Measurements from ENCODE around the gene ZYG11B.
"Not testable (repeated sequence)": the region's sequence is repeated elsewhere in the genome, so short reads cannot be mapped to it uniquely, and the experiment has no call there.

Gene ZYG11B

DNA sequence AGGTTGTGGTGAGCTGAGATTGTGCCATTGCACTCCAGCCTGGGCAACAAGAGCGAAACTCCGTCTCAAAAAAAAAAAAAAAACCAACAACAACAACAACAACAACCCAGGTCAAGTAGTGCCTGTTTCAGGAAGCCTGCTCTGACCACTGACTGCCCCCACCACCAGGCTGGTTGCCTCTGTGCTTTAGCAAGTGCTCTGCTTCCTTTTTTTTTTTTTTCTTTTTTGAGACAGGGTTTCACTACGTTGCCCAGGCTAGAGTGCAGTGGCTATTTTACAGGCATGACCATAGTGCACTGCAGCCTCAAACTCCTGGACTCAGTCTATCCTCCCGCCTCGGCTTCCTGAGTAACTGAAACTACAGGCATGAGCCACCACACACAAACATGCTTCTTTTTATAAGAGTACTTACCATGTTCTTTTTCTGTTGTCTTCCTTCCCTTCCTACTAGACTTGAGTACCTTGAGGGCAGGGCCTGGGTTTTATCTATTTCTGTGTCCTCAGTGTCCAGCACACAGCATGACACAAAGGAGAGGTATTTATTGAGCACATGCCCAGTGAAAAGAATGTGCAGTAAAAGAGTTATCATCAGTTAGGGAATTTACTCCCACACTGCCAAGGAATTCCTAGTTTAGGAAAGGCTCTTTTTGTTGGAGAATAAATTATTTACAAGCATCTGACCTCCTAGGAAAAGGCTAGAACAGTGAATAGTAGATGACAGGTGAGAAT, 18.2 kb upstream of the ZYG11B start:
- no peak for DNase-seq (ENCODE audit: low spot score)

DNA sequence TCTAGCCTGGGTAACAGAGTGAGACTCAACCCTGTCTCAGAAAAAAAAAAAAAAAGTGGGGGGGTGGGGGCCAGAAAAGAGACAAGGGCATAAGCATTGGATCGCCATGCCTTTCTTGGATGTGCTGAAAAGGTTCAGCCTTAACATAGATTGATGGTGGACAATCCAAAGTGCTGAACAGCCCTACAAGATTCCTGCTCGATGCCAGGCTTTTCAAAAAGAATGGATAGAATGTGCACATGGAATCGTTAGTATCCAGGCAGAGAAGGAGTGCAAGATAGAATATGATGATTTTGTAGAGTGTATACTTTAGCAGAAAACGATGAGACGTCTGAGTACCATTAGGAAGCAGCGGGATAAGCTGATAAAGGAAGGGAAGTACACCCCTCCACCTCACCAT, 17.2 kb upstream of the ZYG11B start:
- no peak for DNase-seq (ENCODE audit: low spot score)

DNA sequence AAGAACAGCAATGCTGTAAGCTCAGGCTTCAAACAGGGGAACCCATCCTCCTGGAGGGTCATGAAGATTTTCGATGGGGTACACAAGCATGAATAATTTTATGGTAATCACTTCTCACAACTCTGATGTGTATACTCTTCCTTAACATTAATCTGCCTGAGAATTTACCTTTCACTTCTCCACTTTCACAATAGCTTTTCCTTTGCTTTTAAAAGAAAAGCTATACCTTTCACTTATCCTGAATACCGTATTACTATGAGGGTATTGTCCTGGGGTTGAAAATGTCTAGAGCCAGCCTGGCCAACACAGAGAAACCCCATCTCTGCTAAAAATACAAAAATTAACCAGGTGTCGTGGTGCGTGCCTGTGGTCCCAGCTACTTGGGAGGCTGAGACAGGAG, 12.7 kb upstream of the ZYG11B start:
- DNase-seq (ENCODE audit: low spot score): no peak

DNA sequence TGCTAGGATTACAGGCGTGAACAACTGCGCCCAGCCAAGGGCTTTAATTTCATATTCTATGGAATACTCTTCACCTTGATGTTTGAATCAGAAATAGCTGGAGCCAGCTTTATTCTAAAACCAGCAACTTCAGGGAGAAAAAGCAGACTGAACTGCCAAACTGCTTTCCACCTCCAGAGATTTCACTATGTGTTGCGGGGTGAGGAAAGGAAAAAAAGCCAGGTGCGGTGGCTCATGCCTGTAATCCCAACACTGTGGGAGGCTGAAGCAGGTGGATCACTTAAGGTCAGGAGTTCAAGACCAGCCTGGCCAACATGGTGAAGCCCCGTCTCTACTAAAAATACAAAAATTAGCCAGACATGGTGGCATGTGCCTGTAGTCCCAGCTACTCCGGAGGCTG, 11.0 kb upstream of the ZYG11B start:
- DNase-seq (ENCODE audit: low spot score): peak; percentile 47

DNA sequence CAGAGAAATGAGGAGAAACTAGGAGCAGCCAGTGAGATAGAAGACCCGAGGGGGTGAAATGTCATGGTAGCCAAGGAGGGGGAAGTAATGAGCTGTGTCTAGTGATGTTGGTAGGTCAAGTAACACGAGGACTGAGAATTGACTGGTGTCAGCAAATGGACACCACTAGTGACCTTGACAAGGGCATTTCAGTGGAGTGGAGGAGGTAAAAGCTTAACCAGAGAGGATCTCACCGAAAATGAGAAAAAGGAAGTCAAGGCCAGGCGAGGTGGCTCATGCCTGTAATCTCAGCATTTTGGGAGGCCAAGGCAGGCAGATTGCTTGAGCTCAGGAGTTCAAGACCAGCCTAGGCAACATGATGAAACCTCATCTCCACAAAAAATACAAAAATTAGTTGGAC, 3.0 kb upstream of the ZYG11B start:
- DNase-seq (ENCODE audit: low spot score): no peak

DNA sequence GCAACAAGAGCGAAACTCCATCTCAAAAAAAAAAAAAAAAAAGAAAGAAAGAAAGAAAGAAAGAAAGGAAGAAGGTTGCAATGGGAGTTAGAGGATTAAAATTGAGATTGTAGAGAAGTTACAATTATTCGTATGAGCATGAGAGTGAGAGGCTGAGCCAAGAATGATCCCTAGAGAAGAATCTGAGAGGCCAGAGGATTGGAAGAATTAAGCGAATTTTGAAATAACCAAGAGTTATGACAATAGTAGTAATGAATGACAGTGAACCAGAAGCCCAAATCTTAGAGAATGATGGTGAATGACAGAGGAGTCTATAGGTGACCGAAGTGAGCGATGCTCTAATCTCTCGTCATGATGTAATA, 369 bp upstream of the ZYG11B start:
- no peak for DNase-seq (ENCODE audit: low spot score)

DNA sequence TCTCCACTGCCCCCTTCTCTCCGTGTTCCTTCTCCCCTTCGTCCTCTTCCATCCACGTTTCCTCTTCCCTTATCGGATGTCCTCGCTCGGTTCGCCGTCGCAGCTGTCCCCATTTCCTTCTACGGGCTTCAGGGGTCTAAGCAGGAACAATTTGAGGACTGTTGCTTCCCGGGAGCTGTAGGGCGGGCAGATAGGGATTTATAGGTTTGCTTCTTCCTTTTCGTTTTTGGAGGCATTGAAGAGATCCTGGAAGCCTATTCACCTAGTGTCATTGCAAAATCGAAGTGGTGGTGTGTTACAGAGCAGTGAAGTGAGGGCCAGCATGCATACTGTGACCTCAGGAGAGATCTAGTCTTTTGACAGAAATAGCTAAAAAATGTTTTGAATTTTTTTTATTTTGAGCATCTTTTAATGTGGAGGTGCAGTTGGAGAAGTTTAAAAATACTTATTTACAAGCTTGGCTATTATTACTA, 897 bp downstream of the ZYG11B start:
- DNase-seq (ENCODE audit: low spot score): no peak

DNA sequence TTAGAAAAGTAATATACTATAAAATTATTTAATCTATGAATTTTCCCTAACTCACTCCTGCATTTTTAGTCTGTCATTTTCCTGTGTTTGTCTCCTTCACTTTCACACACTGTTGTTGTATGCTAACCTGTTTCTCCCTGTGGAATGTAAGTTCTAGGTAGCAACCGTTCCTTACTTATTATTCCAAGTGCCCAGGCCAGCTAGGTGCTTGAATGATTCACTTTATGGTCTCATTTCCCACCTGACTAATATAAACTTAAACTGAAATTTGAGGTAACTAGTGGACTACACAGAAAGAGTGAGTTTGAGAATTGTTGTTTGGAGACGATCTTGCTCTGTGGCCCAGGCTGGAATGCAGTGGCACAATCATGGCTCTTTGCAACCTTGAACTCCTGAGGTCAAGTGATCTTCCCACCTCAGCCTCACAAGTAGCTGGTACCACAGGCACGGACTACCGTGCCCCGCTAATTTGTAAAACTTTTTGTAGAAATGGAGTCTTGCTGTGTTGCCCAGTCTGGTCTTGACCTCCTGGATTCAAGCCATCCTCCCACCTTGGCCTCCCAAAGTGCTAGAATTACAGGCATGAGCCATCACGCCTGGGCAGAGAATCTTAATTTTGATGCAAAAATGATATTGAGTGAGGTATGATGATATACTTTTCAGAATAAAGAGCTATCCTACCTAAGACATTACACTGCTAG, 1.9 kb downstream of the ZYG11B start:
- DNase-seq (ENCODE audit: low spot score): no peak

DNA sequence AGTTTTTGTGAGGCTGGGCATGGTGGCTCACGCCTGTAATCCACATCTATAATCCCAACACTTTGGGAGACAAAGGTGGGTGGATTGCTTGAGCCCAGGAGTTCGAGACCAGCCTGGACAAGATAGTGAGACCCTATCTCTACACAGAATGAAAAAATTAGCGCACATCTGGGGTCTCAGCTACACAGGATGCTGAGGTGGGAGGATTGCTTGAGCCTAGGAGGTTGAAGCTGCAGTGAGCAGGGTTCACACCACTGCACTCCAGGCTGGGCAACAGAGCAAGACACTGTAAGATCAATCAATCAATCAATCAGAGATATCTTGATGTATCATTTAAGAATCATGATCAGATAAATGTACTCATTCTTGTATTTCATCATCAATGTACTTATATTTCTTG, 7.1 kb downstream of the ZYG11B start:
- no peak for DNase-seq (ENCODE audit: low spot score)

DNA sequence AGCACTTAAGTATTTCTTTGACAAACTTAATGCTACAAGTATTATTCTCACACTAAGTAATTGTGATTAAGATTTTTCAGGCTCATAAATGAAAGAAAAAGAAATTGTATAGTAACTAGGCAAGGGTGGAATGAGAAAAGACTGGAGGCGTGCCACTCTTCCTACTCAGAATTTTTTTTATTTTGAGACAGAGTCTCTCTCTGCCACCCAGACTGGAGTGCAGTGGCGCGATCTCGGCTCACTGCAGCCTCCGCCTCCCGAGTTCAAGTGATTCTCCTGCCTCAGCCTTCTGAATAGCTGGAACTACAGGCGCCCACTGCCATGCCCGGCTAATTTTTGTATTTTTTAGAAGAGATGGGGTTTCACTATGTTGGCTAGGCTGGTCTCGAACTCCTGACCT, 9.1 kb downstream of the ZYG11B start:
- peak; percentile 31 for DNase-seq (ENCODE audit: low spot score)

DNA sequence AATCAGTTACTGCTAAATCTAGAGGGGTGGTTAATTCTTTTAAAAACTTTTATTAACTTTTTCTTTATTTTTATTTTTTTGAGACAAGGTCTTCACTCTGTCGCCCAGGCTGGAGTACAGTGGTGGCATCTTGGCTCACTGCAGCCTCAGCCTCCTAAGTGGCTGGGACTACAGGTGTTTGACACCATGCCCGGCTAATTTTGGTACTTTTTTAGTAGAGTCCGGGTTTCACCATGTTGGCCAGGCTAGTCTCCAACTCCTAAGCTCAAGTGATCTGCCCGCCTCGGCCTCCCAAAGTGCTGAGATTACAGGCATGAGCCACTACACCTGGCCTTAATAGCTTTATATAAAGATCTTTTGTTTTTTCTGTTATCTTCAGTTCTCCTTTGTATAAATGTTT, 11.9 kb downstream of the ZYG11B start:
- no peak for DNase-seq (ENCODE audit: low spot score)

DNA sequence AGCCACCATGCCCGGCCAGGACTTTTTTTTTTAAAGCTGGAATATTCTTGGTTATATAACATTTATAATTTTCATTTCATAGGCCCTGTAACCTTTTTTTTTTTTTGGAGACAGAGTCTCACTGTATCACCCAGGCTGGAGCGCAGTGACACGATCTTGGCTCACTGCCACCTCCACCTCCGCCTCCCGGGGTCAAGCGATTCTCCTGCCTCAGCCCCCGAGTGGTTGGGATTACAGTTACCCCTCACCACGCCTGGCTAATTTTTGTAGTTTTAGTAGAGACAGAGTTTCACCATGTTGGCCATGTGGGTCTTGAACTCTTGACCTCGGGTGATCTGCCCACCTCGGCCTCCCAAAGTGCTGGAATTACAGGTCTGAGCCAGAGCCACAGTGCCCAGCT, 12.6 kb downstream of the ZYG11B start:
- DNase-seq (ENCODE audit: low spot score): no peak

DNA sequence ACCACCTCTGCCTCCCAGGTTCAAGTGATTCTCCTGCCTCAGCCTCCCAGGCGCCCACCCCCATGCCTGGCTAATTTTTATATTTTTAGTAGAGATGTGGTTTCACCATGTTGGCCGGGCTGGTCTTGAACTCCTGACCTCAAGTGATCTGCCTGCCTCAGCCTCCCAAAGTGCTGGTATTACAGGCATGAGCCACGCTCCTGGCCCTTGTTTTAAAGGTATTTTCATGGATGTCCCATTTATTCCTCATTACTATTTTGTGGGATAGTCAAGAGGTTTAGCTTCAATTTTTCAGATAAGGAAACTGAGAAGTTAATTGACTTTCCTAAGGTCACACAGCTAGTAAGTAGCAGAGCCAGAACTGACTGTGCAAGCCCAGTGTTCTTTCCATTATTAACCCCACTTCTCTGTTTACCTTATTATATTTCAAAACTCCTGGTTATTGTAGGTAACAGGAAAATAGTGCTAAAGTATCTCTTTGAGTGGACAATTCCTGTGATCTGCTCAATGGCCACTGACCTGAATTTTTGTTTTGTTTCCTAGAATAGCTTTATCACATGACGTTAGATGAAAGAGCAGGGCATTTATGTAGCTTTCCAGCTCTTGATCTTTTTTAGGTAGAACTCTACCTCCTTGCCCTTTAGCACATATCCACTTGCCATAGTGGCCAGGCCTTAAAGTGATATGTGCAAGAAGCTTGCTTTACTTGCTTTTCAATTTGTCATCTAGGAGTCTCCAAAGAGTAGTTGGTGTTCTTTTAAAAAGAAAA, 13.6 kb downstream of the ZYG11B start:
- no peak for DNase-seq (ENCODE audit: low spot score)

DNA sequence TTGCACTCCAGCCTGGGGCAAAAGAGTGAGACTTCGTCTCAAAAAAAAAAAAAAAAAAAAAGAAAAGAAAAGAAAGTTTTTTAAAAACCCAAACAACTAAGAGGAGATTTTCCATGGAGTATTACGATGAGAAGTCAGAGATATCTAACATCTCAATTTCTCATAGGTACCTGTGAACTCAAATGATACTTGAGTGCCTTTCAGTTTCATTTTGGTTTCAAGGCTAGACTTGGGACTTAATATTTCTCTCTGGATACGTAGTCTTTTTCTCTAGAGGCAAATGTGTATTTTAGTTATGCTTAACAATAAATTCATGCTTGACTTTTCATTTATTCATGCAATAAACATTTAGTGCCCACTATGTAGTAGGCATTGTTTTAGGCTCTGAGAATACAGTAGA, 15.0 kb downstream of the ZYG11B start:
- DNase-seq (ENCODE audit: low spot score): no peak

DNA sequence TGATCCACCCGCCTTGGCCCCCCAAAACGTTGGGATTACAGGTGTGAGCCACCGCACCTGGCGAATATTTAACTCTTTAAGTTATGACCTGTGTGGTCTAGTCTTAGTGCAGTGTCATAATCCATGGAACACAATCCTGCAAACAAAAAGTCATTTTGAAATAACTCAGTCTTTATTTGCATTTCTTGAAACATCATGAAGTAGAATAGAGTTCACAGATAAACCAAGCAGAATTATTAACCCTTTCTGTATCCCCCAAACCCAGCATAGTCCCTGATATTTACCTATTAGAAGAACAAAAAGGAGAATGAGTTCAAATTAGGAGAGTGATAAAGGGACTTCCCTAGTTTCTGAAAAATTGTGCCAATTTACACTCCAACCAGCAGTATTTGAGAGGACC, 19.9 kb downstream of the ZYG11B start:
- no peak for DNase-seq (ENCODE audit: low spot score)

DNA sequence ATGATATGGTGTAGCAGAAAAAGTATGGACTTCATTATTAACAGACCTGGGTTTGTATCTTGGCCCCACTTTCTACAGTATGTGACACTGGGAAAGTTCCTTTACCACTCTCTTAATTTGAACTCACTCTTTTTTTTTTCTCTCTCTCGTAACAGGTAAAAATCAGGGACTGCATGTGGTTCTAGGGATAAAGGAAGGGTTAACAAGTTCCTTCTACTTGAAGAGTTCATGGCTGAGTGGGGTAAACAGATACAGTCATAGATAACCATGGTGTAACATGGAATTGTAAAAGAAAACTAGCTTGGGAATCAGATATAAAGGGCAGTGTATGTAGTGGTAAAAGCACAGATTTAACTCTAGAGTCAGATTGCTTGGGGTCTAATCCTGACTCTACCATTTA, 21.2 kb downstream of the ZYG11B start:
- DNase-seq (ENCODE audit: low spot score): no peak

DNA sequence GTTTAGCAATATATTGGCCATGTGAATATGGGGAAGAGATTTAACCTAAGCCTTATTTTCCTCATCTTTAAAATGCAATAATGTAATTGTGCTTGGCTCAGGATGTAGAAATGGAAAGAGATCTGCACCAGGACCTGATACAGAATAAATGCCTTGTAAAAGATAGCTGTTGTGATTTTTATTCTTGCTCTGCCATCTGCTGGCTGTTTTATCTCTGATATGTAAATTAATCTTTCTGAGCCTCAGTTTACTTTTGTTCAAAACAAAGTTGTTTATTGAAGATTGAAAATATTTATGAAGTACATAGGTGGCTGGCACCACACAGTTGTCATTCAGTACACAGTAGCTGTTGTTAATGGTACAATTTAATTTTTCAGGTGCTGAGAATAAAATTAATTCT, 21.9 kb downstream of the ZYG11B start:
- no peak for DNase-seq (ENCODE audit: low spot score)

DNA sequence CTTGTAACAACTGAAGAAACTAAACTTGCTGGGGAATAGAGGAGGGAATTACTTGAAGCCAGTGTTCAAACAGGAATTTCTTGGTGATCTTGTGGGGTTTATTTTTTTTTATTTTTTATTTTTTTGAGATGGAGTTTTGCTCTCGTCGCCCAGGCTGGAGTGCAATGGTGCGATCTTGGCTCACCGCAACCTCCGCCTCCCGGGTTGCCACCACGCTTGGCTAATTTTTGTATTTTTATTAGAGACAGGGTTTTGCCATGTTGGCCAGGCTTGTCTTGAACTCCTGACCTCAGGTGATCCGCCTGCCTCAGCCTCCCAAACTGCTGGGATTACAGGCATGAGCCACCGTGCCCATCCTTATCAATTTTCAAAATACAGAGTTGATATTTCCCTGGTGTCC, 23.2 kb downstream of the ZYG11B start:
- not testable (repeated sequence) for DNase-seq (ENCODE audit: low spot score)

DNA sequence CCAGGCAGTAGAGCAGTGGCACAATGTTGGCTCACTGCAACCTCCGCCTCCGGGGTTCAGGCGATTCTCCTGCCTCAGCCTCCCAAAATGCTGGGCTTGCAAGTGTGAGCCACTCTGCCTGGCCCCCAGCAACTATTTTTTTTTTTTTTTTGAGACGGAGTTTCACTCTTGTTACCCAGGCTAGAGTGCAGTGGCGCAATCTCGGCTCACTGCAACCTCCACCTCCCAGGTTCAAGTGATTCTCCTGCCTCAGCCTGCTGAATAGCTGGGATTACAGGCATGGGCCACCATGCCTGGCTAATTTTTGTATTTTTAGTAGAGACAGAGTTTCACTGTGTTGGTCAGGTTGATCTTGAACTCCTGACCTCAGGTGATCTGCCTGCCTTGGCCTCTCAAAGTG, 23.9 kb downstream of the ZYG11B start:
- not testable (repeated sequence) for DNase-seq (ENCODE audit: low spot score)

DNA sequence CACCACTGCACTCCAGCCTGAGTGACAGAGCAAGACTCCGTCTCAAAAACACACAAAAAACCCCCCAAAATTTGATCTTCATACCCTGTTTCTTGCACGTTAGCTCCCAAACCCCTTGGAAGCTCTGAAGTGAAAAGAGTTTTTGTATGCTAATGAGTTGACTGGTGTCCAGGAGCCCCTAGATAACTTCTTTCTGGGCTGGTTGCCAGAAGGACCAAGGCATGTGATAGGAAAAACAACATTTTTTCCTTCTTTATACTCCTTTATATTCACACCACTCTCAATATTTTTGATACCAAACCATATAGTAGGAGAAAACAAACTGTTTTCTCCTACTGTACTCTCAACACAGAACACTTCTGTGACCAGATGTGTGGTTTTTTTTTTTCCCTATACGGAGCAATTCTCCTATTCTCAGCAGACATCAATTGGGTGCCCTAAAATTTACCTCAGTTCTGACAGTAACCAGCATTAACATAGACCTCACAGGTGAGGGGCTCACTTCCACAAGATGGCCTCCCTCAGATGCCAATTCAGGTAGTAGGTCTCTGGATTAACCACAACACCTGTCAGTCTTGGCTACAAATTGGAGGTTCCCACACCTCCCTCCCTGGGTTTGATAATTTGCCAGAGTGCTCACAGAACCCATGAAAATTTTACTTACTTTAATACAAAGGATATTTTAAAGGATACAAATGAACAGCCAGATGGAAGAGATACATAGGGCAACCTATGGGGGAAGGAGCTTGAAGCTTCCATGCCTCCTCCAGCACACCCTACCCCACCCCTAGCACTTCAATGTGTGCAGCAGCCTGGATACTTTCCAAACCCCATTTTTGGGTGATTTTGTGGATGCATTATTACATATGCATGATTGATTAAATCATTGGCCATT, 25.6 kb downstream of the ZYG11B start:
- DNase-seq (ENCODE audit: low spot score): no peak

DNA sequence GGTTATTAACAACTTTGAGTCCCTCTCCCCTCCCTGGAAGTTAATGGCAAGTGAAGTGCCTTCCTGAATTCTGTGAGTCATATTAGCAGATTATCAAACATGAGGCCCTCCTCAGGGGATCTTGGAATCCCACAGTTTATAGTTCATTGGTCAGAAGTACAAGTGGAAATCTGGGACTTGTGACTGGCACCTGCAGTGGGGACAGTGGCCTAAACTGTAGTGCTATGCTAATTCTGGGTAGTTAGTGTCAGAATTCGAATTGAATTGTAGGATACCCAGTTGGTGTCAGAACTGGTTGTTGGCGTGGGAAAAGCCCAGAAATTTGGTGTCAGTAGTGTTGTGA, 26.2 kb downstream of the ZYG11B start:
- DNase-seq (ENCODE audit: low spot score): no peak

DNA sequence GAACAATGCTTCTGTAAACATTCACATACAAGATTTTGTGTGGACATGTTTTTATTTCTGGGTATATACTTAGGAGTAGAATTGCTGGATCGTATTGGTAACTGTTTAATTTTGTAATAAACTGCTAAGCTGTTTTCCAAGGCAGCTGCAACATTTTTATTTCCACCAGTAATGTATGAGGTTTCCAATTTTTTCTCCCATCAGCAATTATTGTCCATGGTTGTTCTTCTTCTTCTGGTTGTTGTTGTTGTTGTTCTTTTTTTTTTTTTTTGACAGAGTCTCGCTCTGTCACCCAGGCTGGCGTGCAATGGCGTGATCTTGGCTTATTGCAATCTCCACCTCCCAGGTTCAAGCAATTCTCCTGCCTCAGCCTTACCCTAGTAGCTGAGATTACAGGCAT, 26.9 kb downstream of the ZYG11B start:
- DNase-seq (ENCODE audit: low spot score): no peak
